ENCODE results near the gene EHF. TPM values are rescaled to one million over a fixed set of nuclear protein-coding genes. Genes with fewer than 3 reads are reported as not detected.

EHF gene
- total and polyA plus RNA-seq, 3 experiments from 2014 or later, result 0.20 to 0.58 TPM; not detected in 1

- peaks cover 10 to 20% (median 14%) of the 10 kb centered on the region in 3 donors for H3K4me1 Mint-ChIP-seq
- Histone ChIP-seq H3K36me3 (ENCODE audit: insufficient read depth, low read length) (no peaks in the 10 kb centered on the region), H3K27ac (ENCODE audit: low read depth, low read length) (no peak overlapping the region), H3K4me1 (ENCODE audit: insufficient read depth, low read length) (peaks cover 16% of the 10 kb centered on the region), H3K27me3 (ENCODE audit: insufficient read depth, low read length, poor library complexity, severe bottlenecking) (no peaks in the 10 kb centered on the region), H3K9me3 (ENCODE audit: low read length) (no peaks in the 10 kb centered on the region), H3K4me3 (ENCODE audit: low read length) (no peak overlapping the region)
- H3K27me3 Mint-ChIP-seq, result peaks cover 24 to 47% of the 10 kb centered on the region in 2 donors
- peaks cover 4 to 18% (median 15%) of the 10 kb centered on the region in 5 donors for H3K9me3 Mint-ChIP-seq
- peaks cover 0 to 3% (median 0%) of the 10 kb centered on the region in 3 donors for H3K36me3 Mint-ChIP-seq
- ChIA-PET POLR2A (no interaction called here), CTCF (interaction anchor here (3.6 kb wide), 1 partner anchor 10 kb away, joined by 15 read pairs; no protein-coding TSS in a partner anchor)
- DNase-seq, result no peak
- H3K27ac Mint-ChIP-seq, result no peak overlapping the region
- H3K4me3 Mint-ChIP-seq, result no peak overlapping the region
Observed at GRCh38 chr11:34595960-34596644, 24.8 kb upstream of the EHF start.

DNA sequence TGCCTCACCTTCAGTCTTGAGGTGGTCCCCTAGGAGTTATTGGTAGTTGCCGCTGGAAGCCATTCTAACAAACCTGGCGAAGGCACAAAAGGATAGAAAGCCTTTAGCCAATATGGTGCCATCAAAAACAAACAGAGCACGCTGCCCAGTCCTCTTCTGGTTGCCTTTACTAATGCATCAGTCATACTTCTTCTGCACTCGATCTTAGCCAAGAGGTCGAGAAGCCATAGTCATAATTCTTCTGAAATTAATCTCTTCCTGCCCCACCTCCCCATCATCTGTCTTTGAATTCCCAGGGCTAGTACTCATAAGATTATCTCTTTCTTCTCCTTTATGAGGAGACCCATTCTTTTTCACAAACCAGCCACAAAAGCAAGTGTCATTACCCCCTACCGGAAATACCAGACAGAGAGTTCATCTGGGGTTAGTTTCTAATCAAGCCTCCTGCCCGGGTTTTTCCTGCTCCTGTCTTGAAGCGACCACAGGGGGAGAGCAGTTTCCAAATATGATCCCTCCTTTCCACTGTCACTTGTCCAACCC is 21.4 kb upstream of the EHF start:
- peaks cover 16% of the 10 kb centered on the region for H3K4me1 ChIP-seq (ENCODE audit: insufficient read depth, low read length)
- ChIA-PET CTCF (no interaction called here), POLR2A (no interaction called here)
- no peaks in the 10 kb centered on the region for H3K27me3 ChIP-seq (ENCODE audit: insufficient read depth, low read length, poor library complexity, severe bottlenecking)
- no peak for DNase-seq
- Mint-ChIP-seq H3K4me1 (peaks cover 10 to 20% (median 14%) of the 10 kb centered on the region in 3 donors), H3K36me3 (no peaks in the 10 kb centered on the region), H3K27ac (peak overlapping the region in 2 of 8 donors; percentile 5 to 65), H3K9me3 (peaks cover 0 to 9% (median 0%) of the 10 kb centered on the region in 5 donors), H3K27me3 (peaks cover 11 to 21% of the 10 kb centered on the region in 2 donors), H3K4me3 (peak overlapping the region in 5 of 7 donors; percentile 9 to 84 (median 29))
- peak overlapping the region; percentile 63 for H3K27ac ChIP-seq (ENCODE audit: low read depth, low read length)
- H3K36me3 ChIP-seq (ENCODE audit: insufficient read depth, low read length), result no peaks in the 10 kb centered on the region
- no peaks in the 10 kb centered on the region for H3K9me3 ChIP-seq (ENCODE audit: low read length)
- H3K4me3 ChIP-seq (ENCODE audit: low read length), result no peak overlapping the region

DNA sequence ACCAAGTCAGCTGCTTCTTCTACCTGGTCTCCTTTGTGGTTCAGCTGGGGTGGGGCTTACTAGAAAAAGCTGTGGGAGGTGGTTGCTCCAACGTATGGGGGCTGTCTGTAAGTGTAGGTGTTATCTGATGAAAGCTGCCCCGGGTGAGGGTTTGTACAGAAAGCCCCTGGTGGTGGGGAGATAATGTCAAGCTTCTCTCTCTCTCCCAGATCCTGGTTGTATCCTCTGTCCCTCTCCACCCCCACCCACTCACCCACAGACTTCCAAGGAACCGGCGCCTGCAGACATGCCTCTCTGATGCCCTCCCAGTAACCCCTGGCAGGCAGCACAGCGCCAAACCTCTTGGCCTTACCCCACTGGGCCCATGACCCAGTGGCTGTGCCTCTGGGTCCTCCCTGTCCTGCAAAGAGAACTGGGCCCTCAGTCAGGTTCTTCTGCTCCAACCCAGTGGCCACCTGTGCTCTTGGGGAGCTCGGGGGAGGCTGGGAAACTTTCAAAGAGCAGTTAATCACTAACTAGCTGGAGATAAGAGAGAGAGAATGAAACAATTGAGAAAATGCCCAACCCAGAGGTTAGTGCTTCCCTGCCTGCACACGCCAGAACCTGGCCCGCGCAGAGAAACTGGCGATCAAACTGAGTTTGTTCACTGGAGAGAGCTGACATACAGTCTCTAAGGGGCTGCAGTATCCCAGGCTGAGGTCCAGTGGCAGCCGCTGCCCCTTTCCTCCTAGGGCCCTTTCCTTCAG is 20.4 kb upstream of the EHF start:
- H3K27me3 ChIP-seq (ENCODE audit: insufficient read depth, low read length, poor library complexity, severe bottlenecking), result no peaks in the 10 kb centered on the region
- Mint-ChIP-seq H3K4me1 (peaks cover 10 to 20% (median 14%) of the 10 kb centered on the region in 3 donors), H3K27ac (no peak overlapping the region), H3K9me3 (peaks cover 0 to 8% (median 0%) of the 10 kb centered on the region in 5 donors), H3K36me3 (no peaks in the 10 kb centered on the region), H3K4me3 (peak overlapping the region in 1 of 7 donors; percentile 84), H3K27me3 (peaks cover 11 to 13% of the 10 kb centered on the region in 2 donors)
- ChIA-PET POLR2A (no interaction called here), CTCF (no interaction called here)
- no peaks in the 10 kb centered on the region for H3K36me3 ChIP-seq (ENCODE audit: insufficient read depth, low read length)
- H3K9me3 ChIP-seq (ENCODE audit: low read length), result no peaks in the 10 kb centered on the region
- DNase-seq, result no peak
- peak overlapping the region; percentile 63 for H3K27ac ChIP-seq (ENCODE audit: low read depth, low read length)
- no peak overlapping the region for H3K4me3 ChIP-seq (ENCODE audit: low read length)
- peaks cover 16% of the 10 kb centered on the region for H3K4me1 ChIP-seq (ENCODE audit: insufficient read depth, low read length)

- no peaks in the 10 kb centered on the region for H3K9me3 ChIP-seq (ENCODE audit: low read length)
- H3K4me1 ChIP-seq (ENCODE audit: insufficient read depth, low read length), result peaks cover 16% of the 10 kb centered on the region
- no peaks in the 10 kb centered on the region for H3K27me3 ChIP-seq (ENCODE audit: insufficient read depth, low read length, poor library complexity, severe bottlenecking)
- Mint-ChIP-seq H3K9me3 (peaks cover 0 to 2% (median 0%) of the 10 kb centered on the region in 5 donors), H3K4me3 (no peak overlapping the region), H3K36me3 (no peaks in the 10 kb centered on the region), H3K27me3 (peaks cover 5 to 13% of the 10 kb centered on the region in 2 donors), H3K27ac (peak overlapping the region in 1 of 8 donors; percentile 76), H3K4me1 (peaks cover 10 to 20% (median 14%) of the 10 kb centered on the region in 3 donors)
- no peak overlapping the region for H3K4me3 ChIP-seq (ENCODE audit: low read length)
- POLR2A ChIA-PET, result interaction anchor here (0.7 kb wide), 1 partner anchor 657 kb away, joined by 4 read pairs; no protein-coding TSS in a partner anchor
- H3K27ac ChIP-seq (ENCODE audit: low read depth, low read length), result peak overlapping the region; percentile 63
- CTCF ChIA-PET, result no interaction called here
- DNase-seq, result no peak
- H3K36me3 ChIP-seq (ENCODE audit: insufficient read depth, low read length), result no peaks in the 10 kb centered on the region
Observed at GRCh38 chr11:34601085-34601444, 19.8 kb upstream of the EHF start.

DNA sequence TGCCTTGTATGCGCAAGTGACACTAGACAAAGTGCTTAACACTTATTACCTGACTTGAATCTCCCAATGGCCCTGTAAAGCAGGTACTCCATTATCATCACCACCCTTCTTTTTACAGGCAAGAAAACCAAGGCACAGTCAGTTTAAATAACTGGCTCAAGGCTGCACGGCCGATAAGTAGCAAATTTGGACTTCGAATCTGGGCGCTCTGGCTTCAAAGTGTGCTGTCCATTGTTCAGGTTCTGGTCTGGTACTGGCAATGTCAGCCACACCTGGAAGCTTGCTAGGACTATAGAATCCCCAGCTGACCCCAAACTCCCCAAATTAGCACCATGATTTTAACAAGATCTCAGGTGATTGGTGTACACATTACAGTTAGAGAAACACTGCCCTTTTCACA is 19.3 kb upstream of the EHF start:
- Mint-ChIP-seq H3K4me3 (no peak overlapping the region), H3K27ac (no peak overlapping the region), H3K4me1 (peaks cover 10 to 20% (median 14%) of the 10 kb centered on the region in 3 donors), H3K36me3 (no peaks in the 10 kb centered on the region), H3K27me3 (peaks cover 0 to 12% of the 10 kb centered on the region in 2 donors), H3K9me3 (no peaks in the 10 kb centered on the region)
- no peak for DNase-seq
- Histone ChIP-seq H3K9me3 (ENCODE audit: low read length) (no peaks in the 10 kb centered on the region), H3K36me3 (ENCODE audit: insufficient read depth, low read length) (no peaks in the 10 kb centered on the region), H3K4me3 (ENCODE audit: low read length) (no peak overlapping the region), H3K27ac (ENCODE audit: low read depth, low read length) (no peak overlapping the region), H3K27me3 (ENCODE audit: insufficient read depth, low read length, poor library complexity, severe bottlenecking) (no peaks in the 10 kb centered on the region), H3K4me1 (ENCODE audit: insufficient read depth, low read length) (peaks cover 16% of the 10 kb centered on the region)
- ChIA-PET POLR2A (interaction anchor here (0.7 kb wide), 1 partner anchor 657 kb away, joined by 4 read pairs; no protein-coding TSS in a partner anchor), CTCF (no interaction called here)

- no peaks in the 10 kb centered on the region for H3K9me3 Mint-ChIP-seq
- peaks cover 16% of the 10 kb centered on the region for H3K4me1 ChIP-seq (ENCODE audit: insufficient read depth, low read length)
- CTCF ChIA-PET, result no interaction called here
Observed at GRCh38 chr11:34602245-34602644, 18.6 kb upstream of the EHF start.

GRCh38 chr11:34603129-34604001 is 17.5 kb upstream of the EHF start:
- peaks cover 10 to 20% (median 14%) of the 10 kb centered on the region in 3 donors for H3K4me1 Mint-ChIP-seq
- Histone ChIP-seq H3K4me1 (ENCODE audit: insufficient read depth, low read length) (peaks cover 16% of the 10 kb centered on the region), H3K27ac (ENCODE audit: low read depth, low read length) (peak overlapping the region; percentile 45), H3K9me3 (ENCODE audit: low read length) (no peaks in the 10 kb centered on the region), H3K4me3 (ENCODE audit: low read length) (no peak overlapping the region), H3K36me3 (ENCODE audit: insufficient read depth, low read length) (no peaks in the 10 kb centered on the region), H3K27me3 (ENCODE audit: insufficient read depth, low read length, poor library complexity, severe bottlenecking) (no peaks in the 10 kb centered on the region)
- DNase-seq, result no peak
- H3K9me3 Mint-ChIP-seq, result no peaks in the 10 kb centered on the region
- no peak overlapping the region for H3K4me3 Mint-ChIP-seq
- CTCF ChIA-PET, result no interaction called here
- H3K36me3 Mint-ChIP-seq, result no peaks in the 10 kb centered on the region
- H3K27me3 Mint-ChIP-seq, result peaks cover 0 to 12% of the 10 kb centered on the region in 2 donors
- POLR2A ChIA-PET, result no interaction called here
- no peak overlapping the region for H3K27ac Mint-ChIP-seq

More at GRCh38 chr11:34602245-34602644, 18.6 kb upstream of the EHF start:
- H3K36me3 ChIP-seq (ENCODE audit: insufficient read depth, low read length), result no peaks in the 10 kb centered on the region
- H3K27me3 ChIP-seq (ENCODE audit: insufficient read depth, low read length, poor library complexity, severe bottlenecking), result no peaks in the 10 kb centered on the region
- Mint-ChIP-seq H3K27ac (no peak overlapping the region), H3K4me3 (no peak overlapping the region), H3K4me1 (peaks cover 10 to 20% (median 14%) of the 10 kb centered on the region in 3 donors), H3K36me3 (no peaks in the 10 kb centered on the region), H3K27me3 (peaks cover 0 to 12% of the 10 kb centered on the region in 2 donors)
- DNase-seq, result no peak
- H3K9me3 ChIP-seq (ENCODE audit: low read length), result no peaks in the 10 kb centered on the region
- no peak overlapping the region for H3K27ac ChIP-seq (ENCODE audit: low read depth, low read length)
- H3K4me3 ChIP-seq (ENCODE audit: low read length), result no peak overlapping the region
- POLR2A ChIA-PET, result no interaction called here

All from CD8-positive, alpha-beta memory T cell (primary cell).